WTC11 (cell line): ENCODE results near the gene BACH2. TPM values are rescaled to one million over a fixed set of nuclear protein-coding genes. Genes with fewer than 3 reads are reported as not detected.

Source experiments
- ATAC-seq: fragments of 200-7000 bp; cut with Tn5 transposase; 2 replicates; pipeline ENCODE4 v1.10.0; 2021; ENCODE audit warnings: mild to moderate bottlenecking, moderate library complexity
- CTCF ChIA-PET: fragments of 300-600 bp; sonication (Branson Sonifier 250); formaldehyde crosslinking; loops from one replicate; lab custom pipeline; 2021; ENCODE audit warnings: antibody characterized with exemption; lab: Charles Lee
- POLR2A ChIA-PET: fragments of 350-600 bp; sonication (Branson Sonifier 250); formaldehyde crosslinking; loops from one replicate; lab custom pipeline; 2021; ENCODE audit warnings: antibody characterized with exemption; lab: Charles Lee
- DNase-seq: peaks from one replicate; pipeline ENCODE4 v3.0.0; 2021; ENCODE audit warnings: low spot score
- H3K27ac Mint-ChIP-seq: 2 replicates; pipeline ENCODE4 v1.8.0; 2021; ENCODE audit warnings: mixed read lengths
- H3K27me3 Mint-ChIP-seq: 2 replicates; pipeline ENCODE4 v1.8.0; 2021; ENCODE audit warnings: low read depth, mild to moderate bottlenecking, moderate library complexity, mixed read lengths
- H3K36me3 Mint-ChIP-seq: 2 replicates; pipeline ENCODE4 v1.8.0; 2021; ENCODE audit warnings: mixed read lengths
- H3K4me1 Mint-ChIP-seq: 2 replicates; pipeline ENCODE4 v1.8.0; 2022; ENCODE audit warnings: mixed read lengths
- H3K4me3 Mint-ChIP-seq: 2 replicates; pipeline ENCODE4 v1.8.0; 2021; ENCODE audit warnings: mild to moderate bottlenecking, moderate library complexity, mixed read lengths
- H3K9me3 Mint-ChIP-seq: 2 replicates; pipeline ENCODE4 v1.8.0; 2021; ENCODE audit warnings: mixed read lengths
- AR ChIP-seq: fragments of 250-450 bp; sonication (Bioruptor Pico); IDR thresholded peaks from 2 replicates; pipeline ENCODE4 v1.9.0; 2021; ENCODE audit warnings: mild to moderate bottlenecking
- ATF3 ChIP-seq: sonication (generic); formaldehyde crosslinking; conservative IDR thresholded peaks from 2 replicates; pipeline ENCODE4 v1.8.1; 2022; ENCODE audit warnings: mild to moderate bottlenecking, missing genetic modification reagents
- ATF6 ChIP-seq: sonication (generic); formaldehyde crosslinking; IDR thresholded peaks from 2 replicates; pipeline ENCODE4 v1.8.1; 2023; ENCODE audit warnings: mild to moderate bottlenecking, missing genetic modification reagents
- EMX1 ChIP-seq: fragments of 250-450 bp; sonication (Bioruptor Pico); IDR thresholded peaks from 2 replicates; pipeline ENCODE4 v1.8.0; 2021; ENCODE audit warnings: mild to moderate bottlenecking
- ETV6 ChIP-seq: sonication (generic); formaldehyde crosslinking; IDR thresholded peaks from 2 replicates; pipeline ENCODE4 v1.8.1; 2022; ENCODE audit warnings: mild to moderate bottlenecking, missing genetic modification reagents
- MYBL2 ChIP-seq: sonication (generic); formaldehyde crosslinking; IDR thresholded peaks from 2 replicates; pipeline ENCODE4 v1.8.1; 2023; ENCODE audit warnings: mild to moderate bottlenecking, moderate library complexity, missing genetic modification reagents
- PRRX2 ChIP-seq: fragments of 250-450 bp; sonication (Bioruptor Pico); IDR thresholded peaks from 2 replicates; pipeline ENCODE4 v1.8.0; 2021; ENCODE audit warnings: mild to moderate bottlenecking
- TEAD4 ChIP-seq: sonication (generic); formaldehyde crosslinking; IDR thresholded peaks from 2 replicates; pipeline ENCODE4 v1.8.0; 2022; ENCODE audit warnings: mild to moderate bottlenecking, missing genetic modification reagents
- TP53 ChIP-seq: sonication (generic); formaldehyde crosslinking; IDR thresholded peaks from 2 replicates; pipeline ENCODE4 v1.8.1; 2023; ENCODE audit warnings: mild to moderate bottlenecking, missing genetic modification reagents
- ZNF263 ChIP-seq: sonication (generic); formaldehyde crosslinking; IDR thresholded peaks from 2 replicates; pipeline ENCODE4 v1.8.1; 2022; ENCODE audit warnings: low read depth, mild to moderate bottlenecking, moderate library complexity, missing genetic modification reagents
- ZNF281 ChIP-seq: sonication (generic); formaldehyde crosslinking; IDR thresholded peaks from 2 replicates; pipeline ENCODE4 v1.8.0; 2023; ENCODE audit warnings: mild to moderate bottlenecking, missing genetic modification reagents
- ZNF416 ChIP-seq: fragments of 250-450 bp; sonication (Bioruptor Pico); IDR thresholded peaks from 2 replicates; pipeline ENCODE4 v1.9.0; 2021; ENCODE audit warnings: mild to moderate bottlenecking, inconsistent platforms
- ZNF671 ChIP-seq: fragments of 250-450 bp; sonication (Bioruptor Pico); IDR thresholded peaks from 2 replicates; pipeline ENCODE4 v1.8.0; 2021; ENCODE audit warnings: mild to moderate bottlenecking
- total RNA-seq: library from RNA; stranded (reverse); gene quantifications from 3 replicates; pipeline ENCODE4 v1.2.3, GENCODE V29; 2021
- TF ChIP-seq, protein P1 (sequence below): sonication (generic); formaldehyde crosslinking; IDR thresholded peaks from 2 replicates; pipeline ENCODE4 v1.8.0; 2022; ENCODE audit warnings: mild to moderate bottlenecking, missing genetic modification reagents
- TF ChIP-seq, protein P2 (sequence below): fragments of 250-450 bp; sonication (Bioruptor Pico); IDR thresholded peaks from 2 replicates; pipeline ENCODE4 v2.1.2; 2022; ENCODE audit warnings: mild to moderate bottlenecking, moderate library complexity
- TF ChIP-seq, protein P3 (sequence below): fragments of 250-450 bp; sonication (Bioruptor Pico); IDR thresholded peaks from 2 replicates; pipeline ENCODE4 v1.9.0; 2021; ENCODE audit warnings: mild to moderate bottlenecking
- TF ChIP-seq, protein P4 (sequence below): sonication (generic); formaldehyde crosslinking; IDR thresholded peaks from 2 replicates; pipeline ENCODE4 v1.8.1; 2022; ENCODE audit warnings: low read depth, missing genetic modification reagents, borderline replicate concordance

The BACH2 gene
- total RNA-seq, 1 experiment from 2014 or later = 5.9 TPM

DNA sequence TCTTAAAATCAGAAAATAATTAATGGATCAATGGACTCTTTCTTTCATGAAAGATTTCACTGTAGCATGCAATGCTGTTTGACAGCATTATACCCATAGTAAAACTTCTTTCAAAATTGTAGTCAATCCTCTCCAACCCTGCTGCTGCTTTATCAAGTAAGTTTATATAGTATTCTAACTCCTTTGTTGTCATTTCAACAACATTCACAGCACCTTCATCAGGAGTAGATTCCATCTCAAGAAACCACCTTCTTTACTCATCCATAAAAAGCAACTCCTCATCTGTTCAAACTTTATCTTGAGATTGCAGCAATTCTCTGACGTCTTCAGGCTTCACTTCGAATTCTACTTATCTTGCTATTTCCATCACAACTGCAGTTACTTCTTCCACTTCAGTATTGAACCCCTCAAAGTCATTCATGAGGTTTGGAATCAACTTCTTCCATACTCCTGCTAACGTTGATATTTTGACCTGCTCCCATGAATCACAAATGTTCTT is 26.4 kb upstream of the BACH2 start (continued):
- no peak for TF ChIP-seq ATF6 (CRISPR knock-in tag)
- TF ChIP-seq, protein P1, sequence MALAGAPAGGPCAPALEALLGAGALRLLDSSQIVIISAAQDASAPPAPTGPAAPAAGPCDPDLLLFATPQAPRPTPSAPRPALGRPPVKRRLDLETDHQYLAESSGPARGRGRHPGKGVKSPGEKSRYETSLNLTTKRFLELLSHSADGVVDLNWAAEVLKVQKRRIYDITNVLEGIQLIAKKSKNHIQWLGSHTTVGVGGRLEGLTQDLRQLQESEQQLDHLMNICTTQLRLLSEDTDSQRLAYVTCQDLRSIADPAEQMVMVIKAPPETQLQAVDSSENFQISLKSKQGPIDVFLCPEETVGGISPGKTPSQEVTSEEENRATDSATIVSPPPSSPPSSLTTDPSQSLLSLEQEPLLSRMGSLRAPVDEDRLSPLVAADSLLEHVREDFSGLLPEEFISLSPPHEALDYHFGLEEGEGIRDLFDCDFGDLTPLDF (CRISPR knock-in tag) = no peak
- TF ChIP-seq, all 79 proteins: peak for 0

DNA sequence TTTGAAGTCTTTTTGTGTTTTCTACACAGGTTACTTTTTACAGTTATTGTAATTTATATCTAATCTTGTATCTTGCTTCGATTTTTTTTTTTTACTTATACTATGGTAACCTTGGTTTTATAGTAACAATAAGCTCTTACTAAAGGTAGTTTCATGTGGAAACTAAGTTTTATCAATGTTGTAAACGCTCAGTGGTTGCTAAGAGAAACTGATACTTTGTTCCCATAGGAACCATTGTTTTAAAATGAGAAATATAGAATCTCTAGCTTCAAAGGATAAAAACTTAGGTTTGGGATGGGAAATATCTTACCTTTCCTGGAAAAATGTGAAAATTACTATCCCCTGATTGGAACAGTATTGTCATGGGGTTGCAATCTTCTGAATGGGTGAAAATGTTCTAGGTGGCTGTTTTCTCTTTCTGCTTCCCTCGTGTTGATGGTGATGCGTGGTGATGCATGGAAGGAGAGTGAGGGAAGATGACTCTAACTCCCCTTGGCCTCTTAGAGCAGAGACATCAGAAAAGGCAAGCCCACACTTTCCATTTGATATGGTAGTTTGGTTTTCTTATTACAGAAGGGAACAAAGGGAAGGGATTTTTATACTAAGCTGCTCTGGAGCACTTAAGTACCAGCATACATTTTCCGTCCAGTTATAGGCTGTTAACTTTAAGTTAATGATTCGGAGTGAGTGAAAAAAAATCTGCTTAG is 23.5 kb upstream of the BACH2 start:
- Mint-ChIP-seq H3K36me3 (no peaks in the 10 kb centered on the region), H3K4me3 (no peak overlapping the region), H3K27ac (no peak overlapping the region), H3K4me1 (no peaks in the 10 kb centered on the region), H3K9me3 (peaks cover 3% of the 10 kb centered on the region; the same call in 1 of the 2 replicates), H3K27me3 (no peaks in the 10 kb centered on the region)
- CTCF ChIA-PET = no interaction called here
- no peak for TF ChIP-seq ZNF263
- TF ChIP-seq ATF3 = no peak
- TF ChIP-seq TEAD4 (CRISPR knock-in tag) = no peak
- POLR2A ChIA-PET = no interaction called here
- ATAC-seq = no peak
- no peak for DNase-seq

DNA sequence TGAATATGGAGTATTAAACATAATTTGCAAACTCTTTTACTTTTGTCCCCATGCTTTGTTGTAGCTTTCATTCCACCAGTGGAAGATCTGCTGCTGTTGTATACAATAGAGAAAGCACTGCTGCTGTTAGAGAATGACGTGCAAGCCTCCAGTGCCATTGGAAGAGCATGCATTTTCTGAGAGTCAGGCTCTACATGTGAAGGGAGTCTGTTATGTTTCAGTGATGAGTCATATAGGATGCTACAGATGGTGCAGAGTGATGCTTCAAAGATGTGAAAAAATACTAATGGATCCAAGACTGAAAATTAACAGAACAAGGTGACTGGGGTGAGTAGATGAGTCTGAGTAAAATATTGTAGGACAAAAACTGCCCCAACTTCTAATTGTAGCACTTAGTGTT is 22.4 kb upstream of the BACH2 start:
- no peak for TF ChIP-seq PRRX2
- TF ChIP-seq ZNF416 (CRISPR knock-in tag) = no peak
- no peak for TF ChIP-seq ZNF263
- Mint-ChIP-seq H3K27ac (no peak overlapping the region), H3K27me3 (no peaks in the 10 kb centered on the region; the same call in 1 of the 2 replicates), H3K4me3 (no peak overlapping the region), H3K36me3 (no peaks in the 10 kb centered on the region), H3K4me1 (no peaks in the 10 kb centered on the region), H3K9me3 (peaks cover 3% of the 10 kb centered on the region; the same call in 1 of the 2 replicates)
- POLR2A ChIA-PET = no interaction called here
- CTCF ChIA-PET = no interaction called here
- DNase-seq = no peak
- ATAC-seq = no peak

- Mint-ChIP-seq H3K9me3 (no peaks in the 10 kb centered on the region), H3K4me1 (no peaks in the 10 kb centered on the region), H3K4me3 (no peak overlapping the region), H3K27me3 (no peaks in the 10 kb centered on the region; the same call in 1 of the 2 replicates), H3K36me3 (no peaks in the 10 kb centered on the region), H3K27ac (no peak overlapping the region)
- POLR2A ChIA-PET = no interaction called here
- DNase-seq (no peak), ATAC-seq (no peak)
- CTCF ChIA-PET = interaction anchor here (0.7 to 1.4 kb wide), 3 partner anchors 77 to 164 kb away, joined by 3 to 4 read pairs (median 4); no protein-coding TSS in a partner anchor
- no peak for TF ChIP-seq ZNF281 (CRISPR knock-in tag)
- TF ChIP-seq ETV6 (CRISPR knock-in tag) = no peak
- TF ChIP-seq, protein P2, sequence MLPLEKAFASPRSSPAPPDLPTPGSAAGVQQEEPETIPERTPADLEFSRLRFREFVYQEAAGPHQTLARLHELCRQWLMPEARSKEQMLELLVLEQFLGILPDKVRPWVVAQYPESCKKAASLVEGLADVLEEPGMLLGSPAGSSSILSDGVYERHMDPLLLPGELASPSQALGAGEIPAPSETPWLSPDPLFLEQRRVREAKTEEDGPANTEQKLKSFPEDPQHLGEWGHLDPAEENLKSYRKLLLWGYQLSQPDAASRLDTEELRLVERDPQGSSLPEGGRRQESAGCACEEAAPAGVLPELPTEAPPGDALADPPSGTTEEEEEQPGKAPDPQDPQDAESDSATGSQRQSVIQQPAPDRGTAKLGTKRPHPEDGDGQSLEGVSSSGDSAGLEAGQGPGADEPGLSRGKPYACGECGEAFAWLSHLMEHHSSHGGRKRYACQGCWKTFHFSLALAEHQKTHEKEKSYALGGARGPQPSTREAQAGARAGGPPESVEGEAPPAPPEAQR (CRISPR knock-in tag) = no peak
- TF ChIP-seq, protein P3, sequence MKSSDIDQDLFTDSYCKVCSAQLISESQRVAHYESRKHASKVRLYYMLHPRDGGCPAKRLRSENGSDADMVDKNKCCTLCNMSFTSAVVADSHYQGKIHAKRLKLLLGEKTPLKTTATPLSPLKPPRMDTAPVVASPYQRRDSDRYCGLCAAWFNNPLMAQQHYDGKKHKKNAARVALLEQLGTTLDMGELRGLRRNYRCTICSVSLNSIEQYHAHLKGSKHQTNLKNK = no peak
- TF ChIP-seq EMX1 (CRISPR knock-in tag) = no peak
- no peak for TF ChIP-seq MYBL2 (CRISPR knock-in tag)
- no peak for TF ChIP-seq ZNF671
- no peak for TF ChIP-seq AR (CRISPR knock-in tag)
- TF ChIP-seq, protein P4, sequence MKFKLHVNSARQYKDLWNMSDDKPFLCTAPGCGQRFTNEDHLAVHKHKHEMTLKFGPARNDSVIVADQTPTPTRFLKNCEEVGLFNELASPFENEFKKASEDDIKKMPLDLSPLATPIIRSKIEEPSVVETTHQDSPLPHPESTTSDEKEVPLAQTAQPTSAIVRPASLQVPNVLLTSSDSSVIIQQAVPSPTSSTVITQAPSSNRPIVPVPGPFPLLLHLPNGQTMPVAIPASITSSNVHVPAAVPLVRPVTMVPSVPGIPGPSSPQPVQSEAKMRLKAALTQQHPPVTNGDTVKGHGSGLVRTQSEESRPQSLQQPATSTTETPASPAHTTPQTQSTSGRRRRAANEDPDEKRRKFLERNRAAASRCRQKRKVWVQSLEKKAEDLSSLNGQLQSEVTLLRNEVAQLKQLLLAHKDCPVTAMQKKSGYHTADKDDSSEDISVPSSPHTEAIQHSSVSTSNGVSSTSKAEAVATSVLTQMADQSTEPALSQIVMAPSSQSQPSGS (CRISPR knock-in tag) = no peak
- no peak for TF ChIP-seq TP53
Measured at GRCh38 chr6:90315986-90316385, 19.3 kb upstream of the BACH2 start.
